Glomerular endothelial cell (primary cell): ENCODE data around the gene VTI1A. TPM values are rescaled to one million over a fixed set of nuclear protein-coding genes. Genes with fewer than 3 reads are reported as not detected.
"Not testable (repeated sequence)": the region's sequence is repeated elsewhere in the genome, so short reads cannot be mapped to it uniquely, and the experiment has no call there.

Experiments
- DNase-seq: peaks from one replicate; pipeline ENCODE4 v3.0.0-alpha.2; 2011; ENCODE audit warnings: low read depth, low spot score; ENCODE audit errors: extremely low read depth
- total RNA-seq: library from RNA; depleted of rRNA; stranded (reverse); fragments of >200 nt; gene quantifications from 2 replicates; pipeline ENCODE4 v1.2.3, GENCODE V29; 2015

Gene VTI1A
- total RNA-seq, 1 donor from 2014 or later = 28.3 TPM

DNA sequence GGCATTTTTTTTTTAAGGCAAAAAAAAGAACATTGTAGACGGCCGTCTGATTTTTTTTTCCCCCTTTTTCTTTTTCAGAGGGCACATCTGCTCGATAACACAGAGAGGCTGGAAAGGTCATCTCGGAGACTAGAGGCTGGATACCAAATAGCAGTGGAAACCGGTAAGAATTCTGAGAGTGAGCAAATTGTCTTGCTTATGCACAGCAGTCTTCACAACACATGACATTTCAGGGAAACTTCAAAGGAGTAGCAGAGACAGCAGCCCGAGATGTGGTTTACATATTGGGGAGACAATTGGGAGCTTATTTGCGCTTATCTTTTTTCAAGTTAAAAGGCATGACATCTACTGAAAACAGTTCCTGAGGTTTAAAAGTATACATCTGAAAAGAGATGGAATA, 91.2 kb downstream of the VTI1A start:
- no peak for DNase-seq

GRCh38 chr10:112539340-112539739, 92.3 kb downstream of the VTI1A start:
- DNase-seq = no peak

- DNase-seq = not testable (repeated sequence)
Observed at GRCh38 chr10:112542823-112543222, 95.8 kb downstream of the VTI1A start.

DNA sequence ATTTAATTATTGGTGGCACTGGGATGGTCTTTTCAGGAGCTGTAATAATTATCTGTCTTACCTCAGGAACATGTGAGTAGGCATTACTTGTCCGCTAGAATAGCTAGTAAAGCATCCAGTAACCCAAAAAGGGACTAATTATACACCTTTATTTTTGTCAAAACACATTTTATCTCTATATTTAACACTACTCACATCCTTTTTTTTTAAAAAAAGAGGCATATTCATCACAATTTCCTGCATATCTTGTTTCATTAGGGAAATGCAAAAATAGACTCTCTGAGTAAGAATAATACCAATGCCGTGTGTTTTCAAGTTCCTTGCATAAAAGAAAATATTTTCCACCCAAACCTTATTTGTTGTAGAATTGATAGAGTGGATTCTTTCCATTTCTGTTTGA, 99.5 kb downstream of the VTI1A start:
- DNase-seq = no peak

DNA sequence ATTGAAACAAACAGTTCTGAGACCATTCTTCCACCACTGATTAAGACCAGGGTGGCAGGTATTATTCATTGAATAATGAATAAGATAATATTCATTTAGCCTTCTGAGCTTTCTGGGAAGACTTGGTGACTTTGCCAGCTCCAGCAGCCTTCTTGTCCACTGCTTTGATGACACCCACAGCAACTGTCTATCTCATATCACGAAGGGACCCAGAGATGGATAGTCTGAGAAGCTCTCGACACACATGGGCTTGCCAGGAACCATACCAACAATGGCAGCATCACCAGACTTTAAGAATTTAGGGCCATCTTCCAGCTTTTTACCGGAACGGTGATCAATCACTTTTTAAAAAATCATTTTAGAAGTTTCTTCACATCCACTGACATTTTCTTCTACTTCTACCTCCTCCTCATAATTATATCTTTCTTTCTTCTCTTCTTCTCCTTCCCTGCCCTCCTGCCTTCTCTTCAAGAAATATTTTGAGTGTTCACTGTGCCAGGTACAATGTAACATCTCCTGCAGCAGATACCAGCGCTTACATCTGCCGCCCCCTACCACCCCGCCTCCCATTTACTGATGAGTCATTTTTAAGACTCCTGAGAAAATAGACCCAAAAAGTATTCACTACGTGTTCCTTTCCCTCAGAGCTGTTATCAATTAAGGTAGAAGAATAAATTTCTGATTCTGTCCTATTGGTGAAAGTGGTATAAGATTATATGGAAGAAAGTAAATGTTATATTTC, 101.7 kb downstream of the VTI1A start:
- DNase-seq = no peak

DNA sequence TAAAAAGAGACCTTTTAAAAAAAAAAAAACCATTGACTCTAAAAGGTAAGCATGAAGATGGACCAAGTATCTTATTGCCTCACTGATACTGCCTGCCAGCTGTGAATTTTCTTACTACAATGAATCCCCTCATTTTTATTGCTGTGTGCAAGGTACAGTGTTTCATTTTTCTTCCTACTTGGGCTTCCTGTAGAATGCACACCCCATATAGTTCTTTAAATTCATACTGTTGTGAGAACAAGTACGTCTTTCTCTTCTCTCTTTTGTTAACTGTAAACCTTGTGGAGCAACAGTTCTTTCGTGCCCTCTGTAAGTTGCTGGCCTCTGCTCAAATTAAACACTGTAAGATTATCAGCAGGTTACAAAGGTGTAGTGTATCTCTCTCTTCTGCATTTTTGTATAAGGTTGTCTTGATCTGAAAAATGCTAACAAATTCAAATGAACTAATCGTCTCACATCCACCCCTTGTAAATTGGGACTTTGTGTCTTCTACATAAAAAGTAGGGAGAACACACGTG, 105.6 kb downstream of the VTI1A start:
- no peak for DNase-seq

- no peak for DNase-seq
Observed at GRCh38 chr10:112553315-112553714, 106.3 kb downstream of the VTI1A start.

DNA sequence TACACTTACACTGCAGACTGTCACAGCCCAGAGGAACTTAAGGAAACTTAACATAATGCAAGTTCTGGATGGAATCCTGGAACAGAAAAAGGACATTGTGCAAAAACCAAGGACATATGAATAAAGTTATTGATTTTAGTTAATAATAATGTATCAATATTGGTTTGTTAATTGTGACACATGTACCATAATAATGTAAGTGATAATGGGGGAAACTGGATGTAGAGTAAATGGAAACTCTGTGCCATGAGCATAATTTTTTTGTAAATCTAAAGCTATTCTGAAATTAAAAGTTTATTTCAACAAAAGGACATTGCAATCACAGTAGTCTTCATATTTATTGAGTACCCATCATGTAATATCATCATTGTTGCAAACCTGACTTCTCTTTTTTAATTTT, 107.2 kb downstream of the VTI1A start:
- no peak for DNase-seq

DNA sequence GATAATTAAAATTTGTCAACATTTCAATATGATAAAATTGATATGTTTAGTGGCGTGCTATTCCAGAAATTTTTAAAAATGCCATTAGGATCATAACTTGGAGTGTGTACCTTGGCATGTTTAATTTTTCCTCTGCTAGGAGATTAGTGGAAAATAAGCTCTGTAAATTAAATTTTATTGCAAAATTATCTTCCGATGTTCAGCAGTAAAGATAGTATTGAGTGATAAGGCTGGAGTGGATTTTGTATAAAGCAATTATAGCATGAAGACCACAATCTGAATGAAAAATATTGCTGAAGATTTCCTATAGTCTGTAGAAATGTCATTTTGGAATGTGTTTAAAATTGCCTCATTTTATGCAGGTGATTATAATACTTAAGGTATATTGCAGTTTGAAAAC, 110.2 kb downstream of the VTI1A start:
- DNase-seq = no peak

- no peak for DNase-seq
Observed at GRCh38 chr10:112558476-112559142, 111.6 kb downstream of the VTI1A start.

- DNase-seq = no peak
Observed at GRCh38 chr10:112559349-112559748, 112.3 kb downstream of the VTI1A start.

DNA sequence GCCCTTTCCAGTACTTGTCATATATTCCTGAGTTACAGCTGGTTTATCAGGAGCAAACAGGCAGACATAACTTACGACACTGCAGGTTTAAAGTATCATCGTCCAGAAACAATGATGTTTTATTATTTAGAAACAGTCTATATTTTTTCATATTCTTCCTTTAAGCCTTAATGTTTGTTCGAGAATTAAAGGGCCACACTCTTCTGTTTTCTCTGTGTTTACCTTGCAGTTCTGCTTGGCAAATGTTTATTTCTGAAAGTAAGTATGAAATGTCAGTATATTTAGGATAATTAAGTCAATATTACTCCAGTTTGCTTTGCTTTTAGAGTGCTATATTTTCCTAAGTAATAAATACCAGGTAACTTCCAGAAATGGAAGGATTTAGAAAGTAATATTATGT, 115.1 kb downstream of the VTI1A start:
- DNase-seq = no peak

DNA sequence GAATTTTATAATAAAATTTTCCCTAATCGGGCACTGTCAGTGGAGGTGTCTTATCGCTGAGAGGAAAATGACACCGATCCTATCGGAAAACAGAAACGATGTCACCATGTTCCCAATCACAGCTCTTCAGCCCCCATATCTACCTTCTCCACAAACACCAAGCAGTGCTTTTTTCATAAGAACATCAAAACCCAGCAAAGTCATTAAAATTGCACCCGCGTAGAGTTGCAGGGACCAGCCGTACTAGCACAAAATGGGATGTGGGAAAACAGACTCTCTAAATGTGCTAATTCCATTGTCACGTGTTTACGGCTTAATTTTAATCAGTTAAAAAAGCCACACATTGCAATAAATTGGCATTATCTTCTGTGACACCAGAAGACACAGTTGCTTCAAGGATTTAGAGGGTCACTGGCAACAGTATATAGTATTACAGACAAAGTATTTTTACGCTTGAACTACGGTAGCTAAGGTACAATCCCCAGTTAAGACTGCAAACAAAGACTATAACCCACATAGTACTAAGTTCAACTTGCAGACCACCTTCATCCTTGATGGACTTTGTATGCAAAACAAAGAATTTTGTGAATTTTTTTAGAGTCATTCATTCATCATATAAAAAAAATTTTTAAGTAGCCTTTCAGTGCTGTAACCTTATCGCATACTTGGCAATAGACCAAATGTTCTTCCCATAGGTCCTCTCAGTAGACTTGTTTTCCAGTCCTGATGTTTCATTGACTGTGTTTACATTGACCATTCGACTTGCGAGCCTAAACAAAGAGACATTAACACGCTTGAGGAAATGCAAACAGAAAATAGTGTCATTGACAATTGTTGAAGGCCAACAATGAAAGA, 116.0 kb downstream of the VTI1A start:
- no peak for DNase-seq

DNA sequence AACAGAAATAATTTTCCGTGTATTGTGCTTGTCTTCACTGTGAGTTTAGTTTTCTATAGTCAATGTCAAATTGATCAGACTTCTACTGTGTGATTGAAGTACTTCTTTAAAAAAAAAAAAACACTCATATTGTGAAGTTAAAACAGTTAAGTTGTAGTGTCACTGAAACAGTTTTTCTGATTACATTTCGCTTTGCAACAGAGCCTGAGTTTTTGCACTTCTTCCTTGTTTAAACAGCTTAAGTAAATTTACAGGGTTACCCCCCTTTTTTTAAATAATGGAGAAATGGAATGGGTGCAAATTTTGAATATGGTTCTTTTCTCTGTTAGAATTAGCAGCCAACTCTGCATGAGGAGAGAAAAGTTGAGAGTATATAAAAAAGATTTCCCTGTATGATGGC, 117.3 kb downstream of the VTI1A start:
- no peak for DNase-seq

DNA sequence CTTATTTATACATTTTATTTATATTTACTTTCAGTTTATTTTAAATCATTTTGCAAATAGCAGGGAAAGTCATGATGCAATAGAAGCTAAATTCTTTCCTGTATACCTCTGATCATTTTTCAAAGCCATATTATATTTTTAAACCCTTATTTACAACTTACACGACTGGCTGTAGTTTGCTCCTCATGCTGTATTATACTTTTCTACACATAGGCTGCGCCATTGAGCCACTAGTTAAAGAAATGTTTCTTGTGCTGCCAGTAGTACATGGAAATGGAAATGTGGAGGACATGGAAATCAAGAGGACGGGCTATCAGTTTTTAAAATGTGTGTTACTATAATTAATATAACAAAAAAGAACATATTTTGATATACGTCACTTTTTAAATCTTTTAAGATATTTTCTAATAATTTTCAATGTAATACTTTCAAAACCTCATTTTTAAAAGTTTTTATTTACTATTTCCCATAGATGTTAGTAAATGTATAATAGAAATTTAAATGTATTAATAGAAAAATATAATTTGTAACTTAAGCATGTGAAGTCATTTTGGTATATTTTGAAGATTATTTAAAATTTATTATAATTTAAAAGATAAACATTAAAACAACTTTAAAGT, 118.5 kb downstream of the VTI1A start:
- peak; percentile 63 for DNase-seq

- no peak for DNase-seq
Observed at GRCh38 chr10:112570585-112570984, 123.6 kb downstream of the VTI1A start.

- DNase-seq = no peak
Observed at GRCh38 chr10:112579578-112579977, 132.6 kb downstream of the VTI1A start.

DNA sequence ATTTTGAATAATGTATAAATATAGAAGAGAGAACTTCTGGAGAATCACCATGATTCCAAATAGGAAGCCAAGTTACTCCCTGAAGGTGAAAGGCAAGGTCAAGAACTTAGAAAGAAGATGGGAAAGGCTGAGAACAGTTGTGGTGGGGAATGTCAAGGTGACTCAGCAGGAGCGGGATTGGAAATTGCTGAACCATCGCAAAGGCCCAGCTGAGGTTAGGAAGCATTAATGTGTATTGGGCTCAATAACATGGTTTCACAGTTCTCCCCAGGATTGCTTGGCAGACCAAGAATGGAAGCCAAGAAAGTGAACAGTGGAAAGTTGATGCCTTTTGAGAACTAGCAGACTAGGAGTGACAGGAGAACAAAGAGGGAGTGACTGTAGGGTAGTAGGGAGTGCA, 133.3 kb downstream of the VTI1A start:
- no peak for DNase-seq

DNA sequence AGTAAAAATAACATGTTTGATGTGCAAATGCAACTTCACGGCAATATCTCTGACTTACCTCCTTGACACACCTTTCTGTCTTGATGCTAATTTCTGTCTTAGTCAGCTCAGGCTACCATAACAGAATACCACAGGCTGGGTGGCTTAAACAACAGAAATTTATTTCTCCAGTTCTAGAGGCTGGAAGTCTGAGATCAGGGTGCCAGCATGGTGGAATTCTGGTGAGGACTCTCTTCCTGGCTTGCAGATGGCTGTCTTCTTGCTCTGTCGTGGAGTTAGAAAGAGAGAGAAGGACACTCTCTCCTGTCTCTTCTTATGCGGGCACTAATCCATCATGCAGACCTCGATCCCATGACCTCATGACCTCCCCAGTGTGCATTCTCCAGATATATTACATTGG, 134.9 kb downstream of the VTI1A start:
- DNase-seq = no peak

DNA sequence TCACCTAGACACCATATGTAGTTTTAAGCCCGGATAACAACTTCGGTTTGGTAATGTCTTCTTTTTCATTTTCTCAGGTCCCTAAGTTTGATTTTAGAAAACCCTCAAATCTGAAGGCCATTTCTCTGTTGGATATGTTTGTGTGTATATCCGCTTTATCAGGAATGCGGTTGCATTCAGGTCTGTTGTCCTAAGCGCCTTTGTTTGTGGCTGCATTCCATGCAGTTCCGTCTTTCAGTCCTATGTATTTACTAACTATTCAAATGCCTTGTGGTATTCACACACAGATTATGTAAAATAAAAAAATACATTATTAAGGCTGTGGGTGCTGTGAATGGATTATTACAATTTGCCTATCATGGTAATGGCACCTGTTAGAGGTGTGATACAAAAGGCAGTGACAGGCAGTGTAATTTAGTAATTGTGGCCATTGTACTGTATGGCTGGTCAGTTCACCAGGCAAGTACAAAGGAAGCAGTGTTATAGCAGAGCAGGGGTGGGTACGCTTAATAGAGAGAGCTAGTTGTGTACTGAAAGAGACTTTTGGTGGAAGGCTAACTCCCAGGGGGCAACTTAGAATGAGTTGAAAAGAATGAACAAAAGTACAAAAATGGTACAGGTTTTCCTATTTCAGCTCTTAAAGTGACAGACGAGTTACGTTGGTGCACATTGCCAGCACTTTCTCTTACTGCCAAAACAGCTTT, 136.4 kb downstream of the VTI1A start:
- DNase-seq = no peak
